DMS53 treated with DMSO at 0.1 percent for 48 hours (cell line): ENCODE results near the gene CPPED1.
A peak's percentile ranks its signal among the peaks of the same experiment; 100 is the strongest.

Source experiments
- DNase-seq: peaks from one replicate; lab custom pipeline; 2025; ENCODE audit not compliant: unreplicated experiment; lab: John Stamatoyannopoulos, UW

CPPED1 gene

DNA sequence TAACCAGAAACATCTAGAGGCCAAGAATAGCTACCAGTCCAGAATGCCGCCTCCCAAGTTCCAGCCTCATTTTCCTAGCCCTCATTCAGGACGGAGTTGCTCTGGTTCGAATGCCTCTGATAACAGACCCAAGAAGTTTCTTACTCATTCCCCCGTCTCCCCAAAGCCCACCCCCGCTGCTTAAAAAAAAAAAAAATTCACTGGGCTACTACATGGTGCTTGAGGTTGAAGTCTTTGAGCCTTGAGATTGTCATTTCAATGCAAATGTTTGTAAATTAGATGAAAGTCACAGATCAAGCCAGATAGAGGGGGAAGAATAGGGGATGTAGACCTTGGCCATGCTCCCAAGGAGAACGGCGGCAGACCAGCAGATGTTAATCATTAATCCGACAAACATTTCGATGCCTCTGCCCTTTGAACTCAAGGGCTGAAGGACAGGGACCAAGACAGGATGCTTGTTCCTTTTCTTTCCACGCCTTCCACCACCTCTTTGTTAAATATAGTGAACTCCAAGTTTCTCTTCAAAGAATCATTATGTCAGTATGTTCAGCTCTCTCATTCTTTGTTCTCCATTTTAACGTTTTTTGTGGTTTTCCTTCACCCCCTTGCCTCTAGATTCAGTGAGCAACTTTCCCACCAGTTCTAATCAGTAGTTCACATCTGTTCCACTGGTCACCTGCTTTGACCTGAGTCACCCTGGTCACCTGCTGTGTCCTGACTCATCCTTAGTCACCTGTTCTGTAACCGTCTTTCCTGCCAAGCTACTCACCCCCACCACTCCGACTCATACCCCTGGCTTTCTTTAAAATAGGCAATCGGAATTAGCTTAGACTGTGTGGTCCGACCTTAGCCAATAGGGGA, 190.3 kb downstream of the CPPED1 start:
- peak; percentile 77 for DNase-seq

- DNase-seq = peak; percentile 67
These were observed 191.0 kb downstream of the CPPED1 start for GRCh38 chr16:12612598-12613101.

- DNase-seq = no peak
These were observed 191.6 kb downstream of the CPPED1 start for GRCh38 chr16:12611916-12612597.

GRCh38 chr16:12611006-12611477, 192.6 kb downstream of the CPPED1 start:
- no peak for DNase-seq

GRCh38 chr16:12609937-12610699, 193.6 kb downstream of the CPPED1 start:
- DNase-seq = no peak
